NB4 (cell line): Measurements from ENCODE around the gene KLK14.

Source experiments
- DNase-seq: peaks from one replicate; pipeline ENCODE4 v3.0.0; 2010; ENCODE audit warnings: low read depth
- H3K4me3 ChIP-seq: one replicate; pipeline ENCODE4 v1.5.1; 2011; ENCODE audit warnings: mild to moderate bottlenecking, low read depth, low read length, moderate library complexity
- MYC ChIP-seq: IDR thresholded peaks from 2 replicates; pipeline ENCODE4 v1.6.1; 2011; ENCODE audit warnings: low read depth, low read length
- POLR2A ChIP-seq: IDR thresholded peaks from 2 replicates; pipeline ENCODE4 v1.6.1; 2011; ENCODE audit warnings: mild to moderate bottlenecking; ENCODE audit not compliant: insufficient read length; ENCODE audit errors: extremely low read depth
- TF ChIP-seq, protein P1 (sequence below): IDR thresholded peaks from 2 replicates; pipeline ENCODE4 v1.6.1; 2011; ENCODE audit warnings: low read depth, low read length
- TF ChIP-seq, protein P2 (sequence below): IDR thresholded peaks from one replicate; pipeline ENCODE4 v1.5.1; 2012; ENCODE audit warnings: low read depth, low read length

Gene KLK14

DNA sequence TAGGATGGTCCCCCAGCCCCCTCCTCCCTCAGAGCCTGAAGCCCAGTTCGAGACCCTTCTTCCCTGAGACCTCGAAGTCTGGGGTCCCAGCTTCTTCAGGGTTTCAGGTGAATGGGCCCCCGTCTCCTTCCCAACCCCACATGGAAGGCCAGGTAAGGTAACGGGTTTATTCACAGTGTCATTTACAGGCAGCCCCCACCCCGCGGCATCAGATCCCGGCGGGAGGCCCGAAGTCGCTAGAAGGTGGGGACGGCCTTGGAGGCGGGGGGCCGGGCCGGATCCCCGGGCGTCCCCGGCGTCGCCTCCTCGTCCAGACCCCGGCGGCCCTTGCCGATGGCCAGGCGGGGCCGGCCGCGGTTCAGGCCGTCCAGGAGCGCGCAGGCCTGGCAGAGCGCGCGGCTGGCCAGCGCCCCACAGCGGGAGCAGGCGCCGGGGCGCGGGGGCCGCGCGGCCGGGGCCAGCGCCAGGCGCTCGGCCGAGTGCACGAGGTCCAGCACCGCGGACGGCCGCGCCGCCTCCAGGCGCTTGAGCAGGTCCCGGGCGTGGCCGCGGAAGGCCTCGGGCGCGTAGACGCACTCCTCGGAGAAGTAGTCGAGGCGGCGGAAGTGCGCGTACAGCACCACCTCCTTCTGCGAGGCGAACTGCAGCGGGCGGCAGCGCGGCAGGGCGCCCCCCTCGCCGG lies 15.8 kb upstream of the KLK14 start:
- H3K4me3 ChIP-seq: no peak overlapping the region
- TF ChIP-seq, protein P1, sequence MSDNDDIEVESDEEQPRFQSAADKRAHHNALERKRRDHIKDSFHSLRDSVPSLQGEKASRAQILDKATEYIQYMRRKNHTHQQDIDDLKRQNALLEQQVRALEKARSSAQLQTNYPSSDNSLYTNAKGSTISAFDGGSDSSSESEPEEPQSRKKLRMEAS: no peak
- no peak for TF ChIP-seq MYC
- TF ChIP-seq POLR2A: no peak
- TF ChIP-seq, protein P2, sequence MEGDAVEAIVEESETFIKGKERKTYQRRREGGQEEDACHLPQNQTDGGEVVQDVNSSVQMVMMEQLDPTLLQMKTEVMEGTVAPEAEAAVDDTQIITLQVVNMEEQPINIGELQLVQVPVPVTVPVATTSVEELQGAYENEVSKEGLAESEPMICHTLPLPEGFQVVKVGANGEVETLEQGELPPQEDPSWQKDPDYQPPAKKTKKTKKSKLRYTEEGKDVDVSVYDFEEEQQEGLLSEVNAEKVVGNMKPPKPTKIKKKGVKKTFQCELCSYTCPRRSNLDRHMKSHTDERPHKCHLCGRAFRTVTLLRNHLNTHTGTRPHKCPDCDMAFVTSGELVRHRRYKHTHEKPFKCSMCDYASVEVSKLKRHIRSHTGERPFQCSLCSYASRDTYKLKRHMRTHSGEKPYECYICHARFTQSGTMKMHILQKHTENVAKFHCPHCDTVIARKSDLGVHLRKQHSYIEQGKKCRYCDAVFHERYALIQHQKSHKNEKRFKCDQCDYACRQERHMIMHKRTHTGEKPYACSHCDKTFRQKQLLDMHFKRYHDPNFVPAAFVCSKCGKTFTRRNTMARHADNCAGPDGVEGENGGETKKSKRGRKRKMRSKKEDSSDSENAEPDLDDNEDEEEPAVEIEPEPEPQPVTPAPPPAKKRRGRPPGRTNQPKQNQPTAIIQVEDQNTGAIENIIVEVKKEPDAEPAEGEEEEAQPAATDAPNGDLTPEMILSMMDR: no peak
- no peak for DNase-seq

DNA sequence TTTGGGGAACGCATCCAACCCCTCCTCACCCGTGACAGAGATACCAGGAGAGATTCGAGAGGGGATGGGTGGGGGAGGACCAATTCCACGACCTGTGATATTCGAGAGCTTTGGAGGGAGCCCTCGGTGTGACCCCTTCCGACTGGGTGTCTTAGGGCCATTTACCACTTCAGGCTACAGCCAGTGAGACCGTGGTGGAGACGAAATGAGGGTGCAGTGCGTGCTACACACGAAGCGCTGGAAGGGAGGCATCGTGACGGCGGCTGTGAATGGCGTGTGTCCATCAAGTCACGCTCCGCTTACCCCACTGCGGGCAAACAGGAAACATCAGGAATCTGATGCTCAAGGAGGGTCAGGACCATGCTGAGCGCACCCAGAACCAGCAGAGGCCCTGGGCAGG lies 15.1 kb upstream of the KLK14 start:
- no peak for DNase-seq

GRCh38 chr19:51097166-51097738 lies 14.6 kb upstream of the KLK14 start:
- no peak overlapping the region for H3K4me3 ChIP-seq
- peak; percentile 59 for DNase-seq
- TF ChIP-seq, protein P1: no peak
- TF ChIP-seq, protein P2: peak; percentile 47

More for the DNA sequence above, 15.1 kb upstream of the KLK14 start:
- TF ChIP-seq, protein P2: no peak
- TF ChIP-seq POLR2A (no peak), MYC (no peak)
- TF ChIP-seq, protein P1: no peak
- H3K4me3 ChIP-seq: no peak overlapping the region

- TF ChIP-seq, protein P2: peak; percentile 4
- TF ChIP-seq, protein P1: no peak
- peak; percentile 31 for DNase-seq
- H3K4me3 ChIP-seq: no peak overlapping the region
Observed at GRCh38 chr19:51096473-51097165, 13.9 kb upstream of the KLK14 start.

- no peak overlapping the region for H3K4me3 ChIP-seq
- TF ChIP-seq, protein P2: peak; percentile 65
- TF ChIP-seq POLR2A (no peak), MYC (no peak)
- TF ChIP-seq, protein P1: no peak
- peak; percentile 48 for DNase-seq
Observed at GRCh38 chr19:51094696-51095279, 12.1 kb upstream of the KLK14 start.
